Endothelial cell of umbilical vein (primary cell): Measurements from ENCODE around the gene COQ4. TPM values are rescaled to one million over a fixed set of nuclear protein-coding genes. Genes with fewer than 3 reads are reported as not detected.
"Not testable (repeated sequence)": the region's sequence is repeated elsewhere in the genome, so short reads cannot be mapped to it uniquely, and the experiment has no call there.

Experiments
- BruUV-seq: library from RNA; stranded (reverse); fragments of 400-500 nt; replicated peaks from 2 replicates; lab custom pipeline; 2021; lab: Mats Ljungman, UMichigan
- CTCF ChIA-PET: fragments of 300-600, 350-600 bp; sonication (Branson Sonifier 250); formaldehyde crosslinking; loops from one replicate; lab custom pipeline; 2021; ENCODE audit warnings: antibody characterized with exemption, inconsistent platforms; lab: Charles Lee
- POLR2A ChIA-PET: fragments of 300-600, 350-600 bp; sonication (Branson Sonifier 250); formaldehyde crosslinking; loops from one replicate; lab custom pipeline; 2021; ENCODE audit warnings: antibody characterized with exemption, inconsistent platforms; lab: Charles Lee
- DNase-seq: peaks from one replicate; pipeline ENCODE4 v3.0.0-alpha.2; 2011; ENCODE audit warnings: low read depth, low spot score
- FAIRE-seq: peaks from 2 replicates; lab custom pipeline; 2011; peaks lifted over from hg19 to GRCh38; lab: Jason Lieb, UNC
- H2AFZ ChIP-seq: 2 replicates; pipeline ENCODE4 v1.6.0; 2012; ENCODE audit warnings: low read depth, low read length, control low read depth, inconsistent platforms
- H3K27ac ChIP-seq: 2 replicates; pipeline ENCODE4 v1.5.1; 2011; ENCODE audit warnings: low read depth, mild to moderate bottlenecking, control low read depth, low read length, moderate library complexity; ENCODE audit not compliant: insufficient read depth
- H3K27me3 ChIP-seq, 2 experiments: 2 replicates each; pipeline versions ENCODE4 v1.6.0 to v1.6.1; 2011; ENCODE audit warnings: low read length in 2 of 2, mixed read lengths in 1 of 2; ENCODE audit not compliant: control insufficient read depth in 2 of 2, insufficient read depth in 2 of 2
- H3K36me3 ChIP-seq, 2 experiments: 2 replicates in 1 of 2; 3 replicates in 1 of 2; pipeline ENCODE4 v1.5.1; 2011; ENCODE audit warnings: low read length in 2 of 2, mild to moderate bottlenecking in 1 of 2, moderate library complexity in 1 of 2; ENCODE audit not compliant: control insufficient read depth in 2 of 2, insufficient read depth in 2 of 2; ENCODE audit errors: extremely low read depth in 1 of 2
- H3K4me1 ChIP-seq: 3 replicates; pipeline ENCODE4 v1.5.1; 2011; ENCODE audit warnings: mild to moderate bottlenecking, low read length; ENCODE audit not compliant: control insufficient read depth, insufficient read depth; ENCODE audit errors: extremely low read depth
- H3K4me2 ChIP-seq: 2 replicates; pipeline ENCODE4 v1.6.1; 2011; ENCODE audit warnings: low read length, control low read depth, mixed read lengths; ENCODE audit not compliant: insufficient read depth
- H3K4me3 ChIP-seq, 3 experiments: fragments of 200-600 bp in 1 of 3; sonication (generic), shearing (Covaris generic) in 1 of 3; replicated peaks in 1 of 3; 2 replicates each; pipeline ENCODE4 v1.5.1; 2011 to 2016; ENCODE audit warnings: control low read depth in 3 of 3, low read length in 3 of 3, mild to moderate bottlenecking in 2 of 3, inconsistent platforms in 1 of 3, low read depth in 1 of 3, moderate library complexity in 1 of 3; ENCODE audit not compliant: insufficient read depth in 1 of 3
- H3K79me2 ChIP-seq: 2 replicates; pipeline ENCODE4 v1.6.0; 2012; ENCODE audit warnings: low read length, inconsistent platforms; ENCODE audit not compliant: control insufficient read depth, insufficient read depth
- H3K9ac ChIP-seq: replicated peaks from 2 replicates; pipeline ENCODE3; 2011; ENCODE audit warnings: low read length, control low read depth; ENCODE audit not compliant: insufficient read depth; ENCODE audit errors: extremely low read depth
- H3K9me1 ChIP-seq: replicated peaks from 3 replicates; pipeline ENCODE4 v1.6.0; 2011; ENCODE audit warnings: mild to moderate bottlenecking, low read length; ENCODE audit not compliant: control insufficient read depth, insufficient read depth; ENCODE audit errors: extremely low read depth
- H3K9me3 ChIP-seq: replicated peaks from 2 replicates; pipeline ENCODE4 v1.5.1; 2012; ENCODE audit warnings: low read length, inconsistent platforms; ENCODE audit not compliant: control insufficient read depth, insufficient read depth
- H4K20me1 ChIP-seq: replicated peaks from 2 replicates; pipeline ENCODE3; 2011; ENCODE audit warnings: mild to moderate bottlenecking, low read length; ENCODE audit not compliant: control insufficient read depth, insufficient read depth; ENCODE audit errors: extremely low read depth
- EZH2 ChIP-seq: IDR thresholded peaks from 2 replicates; pipeline ENCODE4 v1.6.1; 2012; ENCODE audit warnings: borderline replicate concordance, low read depth, mild to moderate bottlenecking, moderate library complexity, low read length, inconsistent platforms; ENCODE audit not compliant: severe bottlenecking
- FOS ChIP-seq: IDR thresholded peaks from 2 replicates; pipeline ENCODE4 v1.6.1; 2011; ENCODE audit warnings: mild to moderate bottlenecking, low read length, moderate library complexity, borderline replicate concordance; ENCODE audit not compliant: insufficient read depth
- GATA2 ChIP-seq: IDR thresholded peaks from 2 replicates; pipeline ENCODE4 v1.7.0; 2011; ENCODE audit warnings: low read depth, mild to moderate bottlenecking, moderate library complexity, mixed read lengths, low read length; ENCODE audit not compliant: insufficient read length, insufficient read depth
- JUN ChIP-seq: IDR thresholded peaks from 2 replicates; pipeline ENCODE4 v1.6.1; 2011; ENCODE audit warnings: borderline replicate concordance, low read depth; ENCODE audit not compliant: insufficient read length, insufficient read depth
- MYC ChIP-seq: IDR thresholded peaks from one replicate; pipeline ENCODE4 v1.6.1; 2011; ENCODE audit warnings: mild to moderate bottlenecking, low read depth, low read length
- POLR2A ChIP-seq: IDR thresholded peaks from 2 replicates; pipeline ENCODE4 v1.6.1; 2012; ENCODE audit warnings: low read depth, mild to moderate bottlenecking, control low read depth, low read length
- POLR2AphosphoS5 ChIP-seq: IDR thresholded peaks from 2 replicates; pipeline ENCODE4 v1.6.1; 2012; ENCODE audit warnings: low read depth, mild to moderate bottlenecking, control low read depth, low read length, moderate library complexity; ENCODE audit not compliant: insufficient read depth
- dilution Hi-C: fragments of 300-500 bp; cut with MboI; formaldehyde crosslinking; loops from one replicate; pipeline ENCODE4 v1.15.0; 2019; ENCODE audit warnings: low sequenced_read_pairs; ENCODE audit not compliant: extremely low pct_ligation_motif_present
- intact Hi-C: fragments of 100-400 bp; cut with micrococcal nuclease; formaldehyde crosslinking; loops from one replicate; pipeline ENCODE4 v1.10.0; 2022
- polyA plus RNA-seq, 4 experiments: library from polyadenylated mRNA; depleted of rRNA in 3 of 4; stranded (reverse) in 3 of 4; unstranded in 1 of 4; fragments of >200 nt; gene quantifications; 2 replicates each; pipeline versions ENCODE4 v1.2.1 to v1.2.3, GENCODE V29; 2011 to 2012; ENCODE audit warnings: missing spikeins in 1 of 4
- total RNA-seq: library from RNA; stranded (reverse); gene quantifications from 2 replicates; pipeline ENCODE4 v1.2.3, GENCODE V29; 2021
- TF ChIP-seq, protein P1 (sequence below), 2 donors: IDR thresholded peaks; 1 replicate in 1 of 2; 2 replicates in 1 of 2; pipeline ENCODE4 v1.5.1; 2011; ENCODE audit warnings: low read length in 2 of 2, mild to moderate bottlenecking in 2 of 2, moderate library complexity in 2 of 2, control low read depth in 1 of 2, inconsistent platforms in 1 of 2, low read depth in 1 of 2; ENCODE audit not compliant: insufficient read depth in 1 of 2; ENCODE audit errors: extremely low read depth in 1 of 2
- TF ChIP-seq, protein P2 (sequence below): IDR thresholded peaks from 2 replicates; pipeline ENCODE4 v1.6.1; 2011; ENCODE audit not compliant: insufficient read depth, insufficient read length

COQ4 gene
- total and polyA plus RNA-seq, 2 donors (not counting 3 experiments of a cell fraction or from before 2014, with no cell fraction given): 44.4 to 78.1 TPM

DNA sequence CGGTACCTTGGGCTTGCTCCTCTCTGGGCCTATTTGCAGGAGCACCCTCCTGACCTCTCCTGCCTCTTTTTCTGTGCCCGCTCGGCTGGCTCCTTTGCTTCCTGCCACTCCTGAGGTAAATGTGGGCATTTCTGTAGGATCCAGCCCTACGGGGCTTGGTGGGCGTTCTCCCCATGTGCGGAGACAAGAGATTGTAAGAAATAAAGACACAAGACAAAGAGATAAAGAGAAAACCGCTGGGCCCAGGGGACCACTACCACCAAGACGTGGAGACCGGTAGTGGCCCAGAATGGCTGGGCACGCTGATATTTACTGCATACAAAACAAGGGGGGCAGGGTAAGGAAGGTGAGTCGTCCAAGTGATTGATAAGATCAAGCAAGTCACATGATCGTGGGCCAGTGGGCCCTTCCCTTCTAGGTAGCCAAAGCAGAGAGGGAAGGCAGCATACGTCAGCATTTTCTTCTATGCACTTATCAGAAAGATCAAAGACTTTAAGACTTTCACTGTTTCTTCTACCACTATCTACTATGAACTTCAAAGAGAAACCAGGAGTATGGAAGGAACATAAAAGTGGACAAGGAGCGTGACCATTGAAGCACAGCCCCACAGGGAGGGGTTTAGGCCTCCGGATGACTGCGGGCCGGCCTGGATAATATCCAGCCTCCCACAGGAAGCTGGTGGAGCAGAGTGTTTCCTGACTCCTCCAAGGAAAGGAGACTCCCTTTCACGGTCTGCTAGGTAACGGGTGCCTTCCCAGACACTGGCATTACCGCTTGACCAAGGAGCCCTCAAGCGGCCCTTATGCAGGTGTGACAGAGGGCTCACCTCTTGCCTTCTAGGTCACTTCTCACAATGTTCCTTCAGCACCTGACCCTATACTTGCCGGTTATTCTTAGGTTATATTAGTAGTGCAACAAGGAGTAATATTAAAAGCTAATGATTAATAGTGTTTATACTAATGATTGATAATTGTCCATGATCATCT is 43.3 kb upstream of the COQ4 start:
- CTCF ChIA-PET: interaction anchor here (0.7 to 2.2 kb wide), 3 partner anchors 13 to 16 kb away, joined by 3 to 9 read pairs (median 5); no protein-coding TSS in a partner anchor
- intact Hi-C loops: loop anchor here (1.0 kb wide), 1 partner anchor 43 kb away; the partner anchor contains the start of genes COQ4 and TRUB2

DNA sequence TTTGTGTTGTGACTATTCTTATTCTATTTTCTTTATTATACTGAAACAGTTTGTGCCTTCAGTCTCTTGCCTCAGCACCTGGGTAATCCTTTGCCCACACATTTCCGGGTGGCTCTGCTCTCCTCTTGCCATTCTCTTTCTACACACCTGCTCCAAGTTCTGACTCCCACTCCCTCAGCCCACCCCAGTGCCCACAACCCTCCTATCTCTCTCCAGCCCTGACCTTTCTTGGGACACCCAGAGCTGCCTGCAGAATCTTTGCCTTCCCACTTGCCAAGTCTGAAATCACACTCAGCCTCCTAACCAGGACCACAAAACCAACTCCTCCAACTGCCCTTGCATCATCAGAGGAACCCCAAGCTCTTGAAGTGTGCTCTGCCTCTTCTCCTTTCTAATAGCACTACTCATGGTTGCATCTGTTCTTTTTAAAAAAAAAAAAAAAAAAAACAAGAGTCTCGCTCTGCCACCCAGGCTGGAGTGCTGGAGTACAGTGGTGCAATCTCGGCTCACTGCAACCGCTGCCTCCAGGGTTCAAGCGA is 42.5 kb upstream of the COQ4 start:
- Histone ChIP-seq H3K4me2 (peak overlapping the region; percentile 41), H3K27ac (no peak overlapping the region), H3K9me1 (no peaks in the 10 kb centered on the region), H3K4me1 (peaks cover 31% of the 10 kb centered on the region), H4K20me1 (no peaks in the 10 kb centered on the region), H3K4me3 (no peak overlapping the region), H3K9me3 (no peaks in the 10 kb centered on the region), H3K27me3 (no peaks in the 10 kb centered on the region), H3K36me3 (peaks cover 0 to under 1% of the 10 kb centered on the region in 2 experiments), H3K79me2 (peaks cover 13% of the 10 kb centered on the region), H2AFZ (no peak overlapping the region), H3K9ac (no peak overlapping the region)
- TF ChIP-seq MYC: no peak
- TF ChIP-seq POLR2A: no peak
- TF ChIP-seq JUN: no peak
- TF ChIP-seq, protein P1, sequence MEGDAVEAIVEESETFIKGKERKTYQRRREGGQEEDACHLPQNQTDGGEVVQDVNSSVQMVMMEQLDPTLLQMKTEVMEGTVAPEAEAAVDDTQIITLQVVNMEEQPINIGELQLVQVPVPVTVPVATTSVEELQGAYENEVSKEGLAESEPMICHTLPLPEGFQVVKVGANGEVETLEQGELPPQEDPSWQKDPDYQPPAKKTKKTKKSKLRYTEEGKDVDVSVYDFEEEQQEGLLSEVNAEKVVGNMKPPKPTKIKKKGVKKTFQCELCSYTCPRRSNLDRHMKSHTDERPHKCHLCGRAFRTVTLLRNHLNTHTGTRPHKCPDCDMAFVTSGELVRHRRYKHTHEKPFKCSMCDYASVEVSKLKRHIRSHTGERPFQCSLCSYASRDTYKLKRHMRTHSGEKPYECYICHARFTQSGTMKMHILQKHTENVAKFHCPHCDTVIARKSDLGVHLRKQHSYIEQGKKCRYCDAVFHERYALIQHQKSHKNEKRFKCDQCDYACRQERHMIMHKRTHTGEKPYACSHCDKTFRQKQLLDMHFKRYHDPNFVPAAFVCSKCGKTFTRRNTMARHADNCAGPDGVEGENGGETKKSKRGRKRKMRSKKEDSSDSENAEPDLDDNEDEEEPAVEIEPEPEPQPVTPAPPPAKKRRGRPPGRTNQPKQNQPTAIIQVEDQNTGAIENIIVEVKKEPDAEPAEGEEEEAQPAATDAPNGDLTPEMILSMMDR (IDR thresholded peaks at IDR 0.05; ENCODE audit: extremely low read depth in 1 of 2, insufficient read depth in 1 of 2, low read depth in 1 of 2, low read length in 2 of 2): no peak
- no peak for TF ChIP-seq FOS
- no peak for TF ChIP-seq POLR2AphosphoS5
- TF ChIP-seq, protein P2, sequence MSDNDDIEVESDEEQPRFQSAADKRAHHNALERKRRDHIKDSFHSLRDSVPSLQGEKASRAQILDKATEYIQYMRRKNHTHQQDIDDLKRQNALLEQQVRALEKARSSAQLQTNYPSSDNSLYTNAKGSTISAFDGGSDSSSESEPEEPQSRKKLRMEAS: no peak
- no peak for TF ChIP-seq EZH2
- TF ChIP-seq GATA2: no peak
- ChIA-PET CTCF (interaction anchor here (0.7 to 2.2 kb wide), 3 partner anchors 12 to 15 kb away, joined by 3 to 9 read pairs (median 5); no protein-coding TSS in a partner anchor), POLR2A (interaction anchor here (0.7 kb wide), 1 partner anchor 74 kb away, joined by 4 read pairs; no protein-coding TSS in a partner anchor)
- dilution Hi-C loops: no loop called here
- BruUV-seq: no TSS peak
- FAIRE-seq (no peak), DNase-seq (no peak)
- intact Hi-C loops: no loop called here

More for the DNA sequence above, 43.3 kb upstream of the COQ4 start:
- H3K9me1 ChIP-seq, H4K20me1 ChIP-seq, H2AFZ ChIP-seq, H3K9me3 ChIP-seq, POLR2A ChIA-PET, BruUV-seq, dilution Hi-C loops, H3K36me3 ChIP-seq, H3K4me3 ChIP-seq, H3K27me3 ChIP-seq, H3K9ac ChIP-seq: not testable (repeated sequence)
- DNase-seq (peak; percentile 77), FAIRE-seq (peak; percentile 95)
- H3K4me2 ChIP-seq: peak overlapping the region; percentile 41
- peak overlapping the region; percentile 34 for H3K27ac ChIP-seq
- TF ChIP-seq POLR2AphosphoS5: peak; percentile 72
- peak; percentile 60 for TF ChIP-seq POLR2A
- TF ChIP-seq GATA2: peak; percentile 85
- peaks cover 36% of the 10 kb centered on the region for H3K4me1 ChIP-seq
- peaks cover 20% of the 10 kb centered on the region for H3K79me2 ChIP-seq
